ENCODE results near the gene SPACA1. TPM values are rescaled to one million over a fixed set of nuclear protein-coding genes. Genes with fewer than 3 reads are reported as not detected.

Gene SPACA1
- polyA plus RNA-seq, 1 donor from 2014 or later = not detected

DNA sequence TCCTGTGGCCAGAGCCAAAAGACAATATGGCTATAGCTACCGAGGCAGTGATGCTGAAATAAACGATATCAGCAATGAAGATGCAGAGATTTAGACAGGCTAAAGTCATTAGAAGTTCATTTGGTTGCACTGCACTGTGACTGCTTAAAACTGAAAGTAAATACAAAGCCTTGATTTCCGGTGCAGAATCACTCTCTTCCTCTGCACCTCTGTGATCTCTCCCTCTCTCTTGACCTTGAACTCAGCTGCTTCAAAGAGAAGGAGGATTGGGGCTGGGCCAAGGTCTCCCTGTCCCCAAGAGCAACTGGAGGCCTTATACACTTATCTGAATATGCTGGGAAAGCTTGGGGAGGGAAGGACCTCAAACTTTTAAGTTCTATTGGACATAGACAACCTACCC, 34.6 kb upstream of the SPACA1 start:
- Histone ChIP-seq H3K79me2 (replicated peaks; ENCODE audit: insufficient read depth, low read length) (no peaks in the 10 kb centered on the region), H3F3A (ENCODE audit: insufficient read depth, low read length, poor library complexity, severe bottlenecking) (no peaks in the 10 kb centered on the region), H3K9me2 (ENCODE audit: insufficient read depth, low read length) (no peaks in the 10 kb centered on the region), H3K9me3 (ENCODE audit: low read length) (no peaks in the 10 kb centered on the region), H3K27me3 (ENCODE audit: insufficient read depth, low read depth, low read length) (no peaks in the 10 kb centered on the region), H2AFZ (ENCODE audit: low read depth, low read length) (no peak overlapping the region), H3K9ac (ENCODE audit: low read length) (no peak overlapping the region), H4K20me1 (ENCODE audit: insufficient read depth) (no peaks in the 10 kb centered on the region), H3K4me3 (ENCODE audit: low read length) (no peak overlapping the region), H3K36me3 (ENCODE audit: insufficient read depth, low read length) (no peaks in the 10 kb centered on the region), H3K27ac (ENCODE audit: low read length) (no peak overlapping the region), H3K4me2 (ENCODE audit: low read length) (no peak overlapping the region)
- TF ChIP-seq CTCF (IDR thresholded peaks at IDR 0.05; ENCODE audit: poor library complexity, severe bottlenecking) (no peak), TAF1 (IDR thresholded peaks at IDR 0.05; ENCODE audit: low read depth) (no peak), RAD21 (conservative IDR thresholded peaks at IDR 0.05) (no peak), POLR2AphosphoS5 (IDR thresholded peaks at IDR 0.05) (no peak), SMC3 (conservative IDR thresholded peaks at IDR 0.05; ENCODE audit: poor library complexity) (no peak), MXI1 (conservative IDR thresholded peaks at IDR 0.05; ENCODE audit: poor library complexity, severe bottlenecking) (no peak), EP300 (conservative IDR thresholded peaks at IDR 0.05; ENCODE audit: poor library complexity, severe bottlenecking) (no peak), EZH2 (IDR thresholded peaks at IDR 0.05; ENCODE audit: borderline replicate concordance, insufficient read depth, low read length, poor library complexity, severe bottlenecking) (no peak)
- TF ChIP-seq, protein P1, sequence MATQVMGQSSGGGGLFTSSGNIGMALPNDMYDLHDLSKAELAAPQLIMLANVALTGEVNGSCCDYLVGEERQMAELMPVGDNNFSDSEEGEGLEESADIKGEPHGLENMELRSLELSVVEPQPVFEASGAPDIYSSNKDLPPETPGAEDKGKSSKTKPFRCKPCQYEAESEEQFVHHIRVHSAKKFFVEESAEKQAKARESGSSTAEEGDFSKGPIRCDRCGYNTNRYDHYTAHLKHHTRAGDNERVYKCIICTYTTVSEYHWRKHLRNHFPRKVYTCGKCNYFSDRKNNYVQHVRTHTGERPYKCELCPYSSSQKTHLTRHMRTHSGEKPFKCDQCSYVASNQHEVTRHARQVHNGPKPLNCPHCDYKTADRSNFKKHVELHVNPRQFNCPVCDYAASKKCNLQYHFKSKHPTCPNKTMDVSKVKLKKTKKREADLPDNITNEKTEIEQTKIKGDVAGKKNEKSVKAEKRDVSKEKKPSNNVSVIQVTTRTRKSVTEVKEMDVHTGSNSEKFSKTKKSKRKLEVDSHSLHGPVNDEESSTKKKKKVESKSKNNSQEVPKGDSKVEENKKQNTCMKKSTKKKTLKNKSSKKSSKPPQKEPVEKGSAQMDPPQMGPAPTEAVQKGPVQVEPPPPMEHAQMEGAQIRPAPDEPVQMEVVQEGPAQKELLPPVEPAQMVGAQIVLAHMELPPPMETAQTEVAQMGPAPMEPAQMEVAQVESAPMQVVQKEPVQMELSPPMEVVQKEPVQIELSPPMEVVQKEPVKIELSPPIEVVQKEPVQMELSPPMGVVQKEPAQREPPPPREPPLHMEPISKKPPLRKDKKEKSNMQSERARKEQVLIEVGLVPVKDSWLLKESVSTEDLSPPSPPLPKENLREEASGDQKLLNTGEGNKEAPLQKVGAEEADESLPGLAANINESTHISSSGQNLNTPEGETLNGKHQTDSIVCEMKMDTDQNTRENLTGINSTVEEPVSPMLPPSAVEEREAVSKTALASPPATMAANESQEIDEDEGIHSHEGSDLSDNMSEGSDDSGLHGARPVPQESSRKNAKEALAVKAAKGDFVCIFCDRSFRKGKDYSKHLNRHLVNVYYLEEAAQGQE (IDR thresholded peaks at IDR 0.05; ENCODE audit: borderline replicate concordance) = no peak

- H3K9me2 ChIP-seq (ENCODE audit: insufficient read depth, low read length) = no peaks in the 10 kb centered on the region
- H3K27me3 ChIP-seq (ENCODE audit: insufficient read depth, low read depth, low read length) = no peaks in the 10 kb centered on the region
- no peaks in the 10 kb centered on the region for H3K79me2 ChIP-seq (replicated peaks; ENCODE audit: insufficient read depth, low read length)
- TF ChIP-seq EP300 (conservative IDR thresholded peaks at IDR 0.05; ENCODE audit: poor library complexity, severe bottlenecking) (no peak), MXI1 (conservative IDR thresholded peaks at IDR 0.05; ENCODE audit: poor library complexity, severe bottlenecking) (no peak), TAF1 (IDR thresholded peaks at IDR 0.05; ENCODE audit: low read depth) (no peak), CTCF (IDR thresholded peaks at IDR 0.05; ENCODE audit: poor library complexity, severe bottlenecking) (no peak), RAD21 (conservative IDR thresholded peaks at IDR 0.05) (no peak), EZH2 (IDR thresholded peaks at IDR 0.05; ENCODE audit: borderline replicate concordance, insufficient read depth, low read length, poor library complexity, severe bottlenecking) (no peak), SMC3 (conservative IDR thresholded peaks at IDR 0.05; ENCODE audit: poor library complexity) (no peak), POLR2AphosphoS5 (IDR thresholded peaks at IDR 0.05) (no peak)
- TF ChIP-seq, protein P1 (IDR thresholded peaks at IDR 0.05; ENCODE audit: borderline replicate concordance) = no peak
- H3K9me3 ChIP-seq (ENCODE audit: low read length) = no peaks in the 10 kb centered on the region
- H3F3A ChIP-seq (ENCODE audit: insufficient read depth, low read length, poor library complexity, severe bottlenecking) = no peaks in the 10 kb centered on the region
- H3K9ac ChIP-seq (ENCODE audit: low read length) = no peak overlapping the region
- H3K4me2 ChIP-seq (ENCODE audit: low read length) = no peak overlapping the region
- H3K4me3 ChIP-seq (ENCODE audit: low read length) = no peak overlapping the region
- no peak overlapping the region for H3K27ac ChIP-seq (ENCODE audit: low read length)
- H4K20me1 ChIP-seq (ENCODE audit: insufficient read depth) = no peaks in the 10 kb centered on the region
- no peaks in the 10 kb centered on the region for H3K36me3 ChIP-seq (ENCODE audit: insufficient read depth, low read length)
- H2AFZ ChIP-seq (ENCODE audit: low read depth, low read length) = no peak overlapping the region
Observed at GRCh38 chr6:88013554-88013953, 34.1 kb upstream of the SPACA1 start.
